SJSA1 (cell line): ENCODE measurements around the gene RPUSD1. TPM values are rescaled to one million over a fixed set of nuclear protein-coding genes. Genes with fewer than 3 reads are reported as not detected.

Experiments used
- DNase-seq, 2 experiments: peaks; one replicate each; pipeline ENCODE4 v3.0.0-alpha.2; 2015 to 2020; ENCODE audit warnings: low spot score in 2 of 2, low read depth in 1 of 2
- H3K27ac ChIP-seq: fragments of 250-450 bp; sonication (Bioruptor Pico); 2 replicates; pipeline ENCODE4 v1.5.1; 2020; ENCODE audit warnings: mild to moderate bottlenecking, moderate library complexity
- H3K27me3 ChIP-seq: fragments of 250-450 bp; sonication (Bioruptor Pico); replicated peaks from 2 replicates; pipeline ENCODE4 v1.5.1; 2020; ENCODE audit warnings: mild to moderate bottlenecking, moderate library complexity
- H3K36me3 ChIP-seq: fragments of 250-450 bp; sonication (Bioruptor Pico); 2 replicates; pipeline ENCODE4 v1.5.1; 2020; ENCODE audit warnings: mild to moderate bottlenecking
- H3K4me1 ChIP-seq: fragments of 250-450 bp; sonication (Bioruptor Pico); replicated peaks from 2 replicates; pipeline ENCODE4 v1.6.1; 2021; ENCODE audit warnings: mild to moderate bottlenecking
- H3K4me3 ChIP-seq: fragments of 250-450 bp; sonication (Bioruptor Pico); 2 replicates; pipeline ENCODE4 v1.5.1; 2020; ENCODE audit warnings: mild to moderate bottlenecking
- H3K9me3 ChIP-seq: fragments of 250-450 bp; sonication (Bioruptor Pico); replicated peaks from 2 replicates; pipeline ENCODE4 v1.5.1; 2020; ENCODE audit warnings: mild to moderate bottlenecking
- total RNA-seq: library from RNA; depleted of rRNA; stranded (reverse); fragments of >200 nt; shearing (Covaris generic); gene quantifications from 2 replicates; pipeline ENCODE4 v1.2.3, GENCODE V29; 2014

Gene RPUSD1
- total RNA-seq, 1 experiment from 2014 or later = 35.7 TPM

DNA sequence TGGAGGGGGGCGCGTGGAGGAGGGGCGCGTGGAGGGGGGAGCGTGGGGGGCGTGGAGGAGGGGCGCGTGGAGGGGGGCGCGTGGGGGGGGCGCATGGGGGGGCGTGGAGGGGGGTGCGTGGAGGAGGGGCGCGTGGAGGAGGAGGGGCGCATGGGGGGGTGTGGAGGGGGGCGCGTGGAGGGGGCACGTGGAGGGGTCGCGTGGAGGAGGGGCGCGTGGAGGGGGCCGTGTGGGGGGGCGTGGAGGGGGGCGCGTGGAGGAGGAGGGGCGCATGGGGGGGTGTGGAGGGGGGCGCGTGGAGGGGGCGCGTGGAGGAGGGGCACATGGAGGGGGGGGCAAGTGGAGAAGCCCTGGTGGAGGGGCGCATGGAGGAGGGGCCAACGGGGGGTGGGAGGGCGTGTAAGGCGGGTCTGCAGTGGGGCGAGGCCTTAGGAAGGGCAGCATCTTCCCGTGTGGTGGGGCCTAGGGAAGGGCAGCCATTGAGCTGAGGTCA lies 20.4 kb downstream of the RPUSD1 start:
- H3K9me3 ChIP-seq = no peaks in the 10 kb centered on the region
- no peaks in the 10 kb centered on the region for H3K36me3 ChIP-seq

GRCh38 chr16:766820-767640 lies 21.2 kb downstream of the RPUSD1 start:
- Histone ChIP-seq H3K4me3 (no peak overlapping the region), H3K27ac (no peak overlapping the region), H3K36me3 (no peaks in the 10 kb centered on the region), H3K4me1 (no peaks in the 10 kb centered on the region), H3K9me3 (no peaks in the 10 kb centered on the region), H3K27me3 (0 out of 2 replicates have a peak, but pooled peaks cover 10% of the 10 kb centered on the region)
- no peak for DNase-seq

More for the DNA sequence above, 20.4 kb downstream of the RPUSD1 start:
- H3K4me3 ChIP-seq = no peak overlapping the region
- H3K4me1 ChIP-seq = no peaks in the 10 kb centered on the region
- H3K27me3 ChIP-seq = 0 out of 2 replicates have a peak, but pooled peaks cover 8% of the 10 kb centered on the region
- no peak for DNase-seq
- H3K27ac ChIP-seq = no peak overlapping the region

DNA sequence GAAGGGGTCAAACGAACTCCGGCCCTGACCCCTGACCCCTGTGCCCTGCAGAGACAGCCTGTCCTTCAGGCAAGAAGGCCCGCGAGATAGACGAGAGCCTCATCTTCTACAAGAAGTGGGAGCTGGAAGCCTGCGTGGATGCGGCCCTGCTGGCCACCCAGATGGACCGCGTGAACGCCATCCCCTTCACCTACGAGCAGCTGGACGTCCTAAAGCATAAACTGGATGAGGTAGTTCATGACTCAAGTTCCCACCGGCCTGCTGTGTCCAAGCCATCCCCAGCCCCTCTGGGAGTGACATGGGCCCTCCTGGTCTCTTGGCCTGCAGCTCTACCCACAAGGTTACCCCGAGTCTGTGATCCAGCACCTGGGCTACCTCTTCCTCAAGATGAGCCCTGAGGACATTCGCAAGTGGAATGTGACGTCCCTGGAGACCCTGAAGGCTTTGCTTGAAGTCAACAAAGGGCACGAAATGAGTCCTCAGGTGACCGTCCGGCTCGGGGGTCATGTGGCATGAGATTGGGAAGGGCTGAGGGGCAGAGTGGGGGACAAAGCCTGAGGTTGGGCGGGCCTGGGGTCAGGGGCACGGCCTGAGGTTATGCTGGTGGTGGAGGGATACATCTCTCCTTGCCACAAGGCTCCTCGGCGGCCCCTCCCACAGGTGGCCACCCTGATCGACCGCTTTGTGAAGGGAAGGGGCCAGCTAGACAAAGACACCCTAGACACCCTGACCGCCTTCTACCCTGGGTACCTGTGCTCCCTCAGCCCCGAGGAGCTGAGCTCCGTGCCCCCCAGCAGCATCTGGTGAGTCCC lies 22.0 kb downstream of the RPUSD1 start:
- no peak for DNase-seq
- Histone ChIP-seq H3K27me3 (0 out of 2 replicates have a peak, but pooled peaks cover 16% of the 10 kb centered on the region), H3K4me1 (no peaks in the 10 kb centered on the region), H3K27ac (no peak overlapping the region), H3K9me3 (no peaks in the 10 kb centered on the region), H3K4me3 (no peak overlapping the region), H3K36me3 (no peaks in the 10 kb centered on the region)

DNA sequence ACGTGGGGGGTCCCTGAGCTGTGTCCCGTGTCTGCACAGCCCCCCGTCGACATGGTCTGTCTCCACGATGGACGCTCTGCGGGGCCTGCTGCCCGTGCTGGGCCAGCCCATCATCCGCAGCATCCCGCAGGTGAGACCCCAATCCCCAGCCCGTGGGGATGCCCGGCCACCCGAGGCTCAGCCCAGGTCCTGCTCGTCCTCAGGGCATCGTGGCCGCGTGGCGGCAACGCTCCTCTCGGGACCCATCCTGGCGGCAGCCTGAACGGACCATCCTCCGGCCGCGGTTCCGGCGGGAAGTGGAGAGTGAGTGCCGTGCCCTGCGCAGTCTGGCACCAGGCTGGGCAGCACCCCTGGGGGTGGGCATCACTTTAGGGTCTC lies 22.7 kb downstream of the RPUSD1 start:
- Histone ChIP-seq H3K9me3 (no peaks in the 10 kb centered on the region), H3K4me3 (no peak overlapping the region), H3K36me3 (no peaks in the 10 kb centered on the region), H3K4me1 (no peaks in the 10 kb centered on the region; the same call in 1 of the 2 replicates), H3K27ac (no peak overlapping the region), H3K27me3 (peaks cover 21% of the 10 kb centered on the region; the same call in 1 of the 2 replicates)
- DNase-seq = no peak

DNA sequence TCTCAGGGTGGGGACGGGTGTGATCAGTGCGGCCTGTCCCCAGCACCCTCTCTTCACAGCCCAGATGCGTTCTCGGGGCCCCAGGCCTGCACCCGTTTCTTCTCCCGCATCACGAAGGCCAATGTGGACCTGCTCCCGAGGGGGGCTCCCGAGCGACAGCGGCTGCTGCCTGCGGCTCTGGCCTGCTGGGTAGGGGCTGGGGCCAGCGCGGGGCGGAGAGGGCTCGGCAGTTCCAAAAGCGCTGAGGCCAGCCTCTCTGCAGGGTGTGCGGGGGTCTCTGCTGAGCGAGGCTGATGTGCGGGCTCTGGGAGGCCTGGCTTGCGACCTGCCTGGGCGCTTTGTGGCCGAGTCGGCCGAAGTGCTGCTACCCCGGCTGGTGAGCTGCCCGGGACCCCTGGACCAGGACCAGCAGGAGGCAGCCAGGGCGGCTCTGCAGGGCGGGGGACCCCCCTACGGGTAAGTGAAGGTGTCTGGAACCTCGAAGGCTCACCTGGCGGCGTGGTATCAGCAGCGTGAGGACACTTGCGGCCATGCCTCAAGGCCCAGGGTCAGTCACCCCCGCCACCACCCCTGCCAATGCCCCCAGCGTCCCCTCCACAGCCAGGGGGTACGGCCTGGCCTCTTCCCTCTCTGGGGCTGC lies 23.2 kb downstream of the RPUSD1 start:
- Histone ChIP-seq H3K27me3 (peaks cover 21% of the 10 kb centered on the region; the same call in 1 of the 2 replicates), H3K27ac (no peak overlapping the region), H3K4me3 (no peak overlapping the region), H3K9me3 (no peaks in the 10 kb centered on the region), H3K4me1 (no peaks in the 10 kb centered on the region; the same call in 1 of the 2 replicates), H3K36me3 (no peaks in the 10 kb centered on the region)
- no peak for DNase-seq

GRCh38 chr16:764184-764750 lies 23.9 kb downstream of the RPUSD1 start:
- Histone ChIP-seq H3K9me3 (no peaks in the 10 kb centered on the region), H3K27ac (no peak overlapping the region)

GRCh38 chr16:763369-764183 lies 24.6 kb downstream of the RPUSD1 start:
- Histone ChIP-seq H3K27ac (no peak overlapping the region), H3K9me3 (no peaks in the 10 kb centered on the region), H3K4me1 (no peaks in the 10 kb centered on the region; the same call in 1 of the 2 replicates), H3K27me3 (peaks cover 21% of the 10 kb centered on the region; the same call in 1 of the 2 replicates), H3K4me3 (no peak overlapping the region), H3K36me3 (no peaks in the 10 kb centered on the region)
- no peak for DNase-seq

More at GRCh38 chr16:764184-764750, 23.9 kb downstream of the RPUSD1 start:
- no peak for DNase-seq
- Histone ChIP-seq H3K4me1 (no peaks in the 10 kb centered on the region; the same call in 1 of the 2 replicates), H3K36me3 (no peaks in the 10 kb centered on the region), H3K27me3 (peaks cover 21% of the 10 kb centered on the region; the same call in 1 of the 2 replicates), H3K4me3 (no peak overlapping the region)

DNA sequence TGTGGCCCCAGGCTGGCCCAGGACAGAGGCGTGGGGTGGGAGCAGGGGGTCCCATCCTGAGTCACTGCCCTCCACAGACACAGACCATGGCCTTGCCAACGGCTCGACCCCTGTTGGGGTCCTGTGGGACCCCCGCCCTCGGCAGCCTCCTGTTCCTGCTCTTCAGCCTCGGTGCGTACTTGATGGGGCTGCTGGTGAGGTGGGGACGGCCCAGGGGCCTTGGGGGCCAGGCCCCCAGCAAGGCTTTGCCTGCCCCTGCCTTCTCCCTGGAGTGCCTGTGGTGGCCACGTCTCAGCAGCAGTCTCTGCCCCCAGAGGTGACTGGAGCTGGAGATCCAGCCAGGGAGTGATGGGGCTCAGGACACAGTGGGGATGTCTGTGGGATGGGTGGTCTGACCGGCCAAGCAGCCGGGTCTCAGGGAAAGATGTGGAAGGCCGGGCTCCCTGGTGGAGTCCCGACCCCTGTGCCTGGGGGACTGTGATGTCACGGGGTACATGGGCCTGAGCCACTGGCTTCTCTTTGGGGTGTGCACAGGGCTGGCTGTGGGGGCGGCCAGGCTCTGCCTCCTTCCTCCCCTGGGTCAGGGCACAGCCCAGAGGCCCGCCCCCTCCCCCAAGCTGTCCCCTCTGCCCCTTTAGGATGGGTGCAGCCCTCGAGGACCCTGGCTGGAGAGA lies 25.4 kb downstream of the RPUSD1 start:
- Histone ChIP-seq H3K4me1 (no peaks in the 10 kb centered on the region; the same call in 1 of the 2 replicates), H3K9me3 (no peaks in the 10 kb centered on the region), H3K27me3 (peaks cover 21% of the 10 kb centered on the region; the same call in 1 of the 2 replicates), H3K4me3 (no peak overlapping the region), H3K36me3 (no peaks in the 10 kb centered on the region), H3K27ac (no peak overlapping the region)
- DNase-seq = no peak

- Histone ChIP-seq H3K27ac (no peak overlapping the region), H3K9me3 (no peaks in the 10 kb centered on the region; the same call in 1 of the 2 replicates), H3K4me3 (no peak overlapping the region), H3K36me3 (no peaks in the 10 kb centered on the region), H3K27me3 (peaks cover 24% of the 10 kb centered on the region; the same call in 1 of the 2 replicates), H3K4me1 (no peaks in the 10 kb centered on the region; the same call in 1 of the 2 replicates)
- no peak for DNase-seq
Observed at GRCh38 chr16:761625-762513, 26.3 kb downstream of the RPUSD1 start.

- Histone ChIP-seq H3K4me1 (no peaks in the 10 kb centered on the region; the same call in 1 of the 2 replicates), H3K27me3 (peaks cover 35% of the 10 kb centered on the region; the same call in 1 of the 2 replicates), H3K9me3 (peaks cover under 1% of the 10 kb centered on the region; the same call in 1 of the 2 replicates), H3K27ac (no peak within 1 kb of the TSS), H3K36me3 (no peaks in the 10 kb centered on the region), H3K4me3 (no peak within 1 kb of the TSS)
- no peak for DNase-seq
Observed at GRCh38 chr16:760545-761343, 27.4 kb downstream of the RPUSD1 start, which contains the start of gene MSLN. Gene MSLN, plus strand, starts transcription at chr16:760734. Its CDS starts 1,947 bp downstream, at chr16:762681.
